Uterus (tissue), 4 donors: Measurements from ENCODE around the gene CABCOCO1. TPM values are rescaled to one million over a fixed set of nuclear protein-coding genes. Genes with fewer than 3 reads are reported as not detected.

Experiments used
- DNase-seq, 2 donors: peaks; one replicate each; pipeline ENCODE4 v3.0.0-alpha.2; 2019 to 2020
- H3K27ac ChIP-seq, 2 donors: fragments of 200-600 bp; sonication (generic); 1 replicate in 1 of 2; 2 replicates in 1 of 2; pipeline ENCODE4 v1.5.1; 2016 to 2018
- H3K27me3 ChIP-seq, 2 donors: fragments of 200-600 bp; sonication (generic); one replicate each; pipeline ENCODE4 v1.5.1; 2018 to 2019; ENCODE audit warnings: control low read depth in 1 of 2
- H3K36me3 ChIP-seq, 2 donors: fragments of 200-600 bp; sonication (generic); one replicate each; pipeline ENCODE4 v1.5.1; 2019; ENCODE audit warnings: control low read depth in 1 of 2
- H3K4me1 ChIP-seq, 2 donors: fragments of 200-600 bp; sonication (generic); one replicate each; pipeline ENCODE4 v1.5.1; 2018 to 2019; ENCODE audit warnings: control low read depth in 1 of 2
- H3K4me3 ChIP-seq, 2 donors: fragments of 200-600 bp; sonication (generic); 1 replicate in 1 of 2; 2 replicates in 1 of 2; pipeline ENCODE4 v1.5.1; 2018 to 2019; ENCODE audit warnings: mild to moderate bottlenecking in 1 of 2
- H3K9me3 ChIP-seq, 2 donors: fragments of 200-600 bp; sonication (generic); one replicate each; pipeline ENCODE4 v1.5.1; 2019; ENCODE audit warnings: control low read depth in 1 of 2
- CTCF ChIP-seq, 4 experiments: fragments of 200-600 bp in 2 of 4; fragments of 450-650 bp in 2 of 4; sonication (generic) in 2 of 4; IDR thresholded peaks; one replicate each; pipeline ENCODE4 v1.5.1; 2016 to 2019; ENCODE audit warnings: antibody characterized with exemption in 4 of 4, mild to moderate bottlenecking in 2 of 4, moderate library complexity in 1 of 4
- POLR2A ChIP-seq, 2 donors: fragments of 450-650 bp; IDR thresholded peaks; one replicate each; pipeline ENCODE4 v1.6.1; 2016; ENCODE audit warnings: antibody characterized with exemption in 2 of 2, mild to moderate bottlenecking in 1 of 2, moderate library complexity in 1 of 2
- intact Hi-C: fragments of 100-400 bp; cut with DNase I; formaldehyde crosslinking; loops from one replicate; pipeline ENCODE4 v1.15.1; 2023; ENCODE audit warnings: low total_unique reads
- total RNA-seq, 4 donors: library from RNA; depleted of rRNA in 3 of 4; stranded (reverse); fragments of >200 nt in 3 of 4; gene quantifications; one replicate each; pipeline versions ENCODE4 v1.1.0 to v1.2.4, GENCODE V29; 2014 to 2023
- donor health status: DM: yes; HTN: yes; CAD: no.

Gene CABCOCO1
- total RNA-seq, 4 donors from 2014 or later: 1.9 to 6.7 TPM; not detected in 2

GRCh38 chr10:61618388-61618961 lies 44.3 kb upstream of the CABCOCO1 start:
- no peak for TF ChIP-seq CTCF (IDR thresholded peaks at IDR 0.05)
- TF ChIP-seq POLR2A (IDR thresholded peaks at IDR 0.05): no peak
- no peaks in the 10 kb centered on the region for H3K27me3 ChIP-seq
- no peaks in the 10 kb centered on the region for H3K36me3 ChIP-seq
- no peaks in the 10 kb centered on the region for H3K4me1 ChIP-seq
- no peak overlapping the region for H3K4me3 ChIP-seq
- no peak for DNase-seq
- H3K27ac ChIP-seq: no peak overlapping the region
- intact Hi-C loops: no loop called here
- H3K9me3 ChIP-seq: no peaks in the 10 kb centered on the region

- no peaks in the 10 kb centered on the region for H3K36me3 ChIP-seq
- intact Hi-C loops: no loop called here
- no peak overlapping the region for H3K4me3 ChIP-seq
- H3K9me3 ChIP-seq: no peaks in the 10 kb centered on the region
- no peak overlapping the region for H3K27ac ChIP-seq
- no peaks in the 10 kb centered on the region for H3K27me3 ChIP-seq
- DNase-seq: no peak
- no peaks in the 10 kb centered on the region for H3K4me1 ChIP-seq
- TF ChIP-seq POLR2A (IDR thresholded peaks at IDR 0.05): no peak
- no peak for TF ChIP-seq CTCF (IDR thresholded peaks at IDR 0.05)
These were observed 42.2 kb upstream of the CABCOCO1 start for GRCh38 chr10:61620506-61620905.

GRCh38 chr10:61621605-61622051 lies 41.1 kb upstream of the CABCOCO1 start:
- Histone ChIP-seq H3K4me1 (no peaks in the 10 kb centered on the region), H3K36me3 (no peaks in the 10 kb centered on the region), H3K27ac (no peak overlapping the region), H3K4me3 (no peak overlapping the region), H3K27me3 (no peaks in the 10 kb centered on the region), H3K9me3 (no peaks in the 10 kb centered on the region)
- no peak for TF ChIP-seq CTCF (IDR thresholded peaks at IDR 0.05)
- no peak for TF ChIP-seq POLR2A (IDR thresholded peaks at IDR 0.05)
- intact Hi-C loops: no loop called here
- no peak for DNase-seq

GRCh38 chr10:61623161-61623560 lies 39.6 kb upstream of the CABCOCO1 start:
- H3K9me3 ChIP-seq: no peaks in the 10 kb centered on the region
- TF ChIP-seq POLR2A (IDR thresholded peaks at IDR 0.05): no peak
- TF ChIP-seq CTCF (IDR thresholded peaks at IDR 0.05): no peak
- H3K36me3 ChIP-seq: no peaks in the 10 kb centered on the region
- DNase-seq: no peak
- no peaks in the 10 kb centered on the region for H3K27me3 ChIP-seq
- H3K4me3 ChIP-seq: no peak overlapping the region
- H3K4me1 ChIP-seq: no peaks in the 10 kb centered on the region
- no peak overlapping the region for H3K27ac ChIP-seq
- intact Hi-C loops: no loop called here

GRCh38 chr10:61626209-61626608 lies 36.5 kb upstream of the CABCOCO1 start:
- Histone ChIP-seq H3K27me3 (no peaks in the 10 kb centered on the region), H3K36me3 (no peaks in the 10 kb centered on the region), H3K9me3 (no peaks in the 10 kb centered on the region), H3K4me1 (no peaks in the 10 kb centered on the region), H3K4me3 (no peak overlapping the region), H3K27ac (no peak overlapping the region)
- intact Hi-C loops: no loop called here
- TF ChIP-seq POLR2A (IDR thresholded peaks at IDR 0.05) (no peak), CTCF (IDR thresholded peaks at IDR 0.05) (no peak)
- no peak for DNase-seq
